RWPE1 (cell line): ENCODE measurements around the gene ITGB4.

Experiments
- CTCF ChIA-PET: fragments of 350-600 bp; sonication (Branson Sonifier 250); formaldehyde crosslinking; extraction: SDS; loops from one replicate; lab custom pipeline; 2021; lab: Yijun Ruan, JAX
- POLR2A ChIA-PET: fragments of 400-600 bp; formaldehyde crosslinking; extraction: SDS; loops from one replicate; lab custom pipeline; 2020; ENCODE audit warnings: antibody characterized with exemption; ENCODE audit not compliant: low non-redundant PET; lab: Yijun Ruan, JAX
- DNase-seq: peaks from one replicate; pipeline ENCODE4 v3.0.0; 2012; ENCODE audit warnings: low spot score
- H3K27ac ChIP-seq: fragments of 450-650 bp; 2 replicates; pipeline ENCODE4 v1.5.1; 2017
- TF ChIP-seq, protein P1 (sequence below): fragments of 450-650 bp; conservative IDR thresholded peaks from 2 replicates; pipeline ENCODE4 v1.5.1; 2017; ENCODE audit warnings: low read depth, mild to moderate bottlenecking

ITGB4 gene

DNA sequence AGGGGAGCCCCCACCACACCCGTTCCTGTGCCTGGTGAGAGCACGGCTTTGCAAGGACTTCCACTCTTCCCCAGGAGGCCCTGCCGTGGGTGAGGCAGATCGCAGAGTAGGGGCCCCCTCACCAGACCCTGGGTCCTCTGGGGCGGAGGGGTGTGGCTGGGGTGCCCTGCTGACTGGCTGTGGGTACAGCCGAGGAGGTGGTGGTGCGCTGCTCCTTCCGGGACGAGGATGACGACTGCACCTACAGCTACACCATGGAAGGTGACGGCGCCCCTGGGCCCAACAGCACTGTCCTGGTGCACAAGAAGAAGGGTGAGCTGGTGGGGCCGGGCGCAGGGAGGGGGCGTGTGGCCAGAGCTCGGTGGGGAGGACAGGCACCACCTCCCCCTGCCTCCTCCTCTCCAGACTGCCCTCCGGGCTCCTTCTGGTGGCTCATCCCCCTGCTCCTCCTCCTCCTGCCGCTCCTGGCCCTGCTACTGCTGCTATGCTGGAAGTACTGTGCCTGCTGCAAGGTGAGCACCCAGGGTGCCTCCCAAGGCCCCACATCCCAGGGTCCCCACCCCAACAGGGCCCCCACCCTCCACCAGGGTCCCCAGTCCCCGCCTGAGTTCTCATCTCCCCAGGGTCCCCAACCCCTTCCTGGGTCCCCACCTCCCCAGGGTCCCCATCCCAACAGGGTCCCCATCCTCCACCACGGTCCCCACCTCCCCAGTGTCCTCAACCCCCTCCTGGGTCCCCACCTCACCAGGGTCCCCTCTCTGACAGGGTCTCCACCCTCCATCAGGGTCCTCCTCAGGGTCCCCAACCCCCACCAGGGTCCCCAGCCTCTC lies 16.1 kb downstream of the ITGB4 start:
- ChIA-PET POLR2A (interaction anchor here (0.5 kb wide), 1 partner anchor 60 kb away, joined by 10 read pairs; no protein-coding TSS in a partner anchor), CTCF (interaction anchor here (0.5 kb wide), 1 partner anchor 11 kb away, joined by 3 read pairs; no protein-coding TSS in a partner anchor)

DNA sequence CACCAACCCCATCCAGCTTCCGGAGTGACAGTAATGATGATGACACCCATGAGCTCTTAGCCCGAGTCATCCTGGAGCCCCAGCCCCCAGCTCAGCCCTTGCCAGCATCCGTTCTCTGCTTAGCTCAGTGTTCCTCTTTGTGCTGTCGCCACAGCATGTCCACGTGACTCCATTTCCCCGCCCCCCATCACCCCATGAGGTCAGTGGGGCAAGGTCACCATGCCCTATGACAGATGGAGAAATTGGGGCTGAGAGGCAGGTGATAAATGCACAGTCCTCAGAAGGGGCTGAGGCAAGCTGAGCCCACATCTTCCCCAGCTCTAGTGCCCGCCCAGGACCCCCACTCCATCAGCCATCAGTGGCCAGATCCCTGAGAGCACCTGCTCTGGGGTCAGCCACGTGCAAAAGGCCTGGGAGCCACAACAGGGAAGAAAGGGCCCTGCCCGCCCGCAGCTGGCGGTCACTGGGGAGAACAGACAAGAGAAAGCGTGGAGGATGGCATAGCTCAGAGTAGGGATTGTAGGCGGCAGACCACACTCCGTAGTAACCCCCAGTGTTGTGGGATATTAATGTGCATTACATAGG lies 17.1 kb downstream of the ITGB4 start:
- peak overlapping the region; percentile 98 for H3K27ac ChIP-seq
- no peak for DNase-seq
- TF ChIP-seq, protein P1, sequence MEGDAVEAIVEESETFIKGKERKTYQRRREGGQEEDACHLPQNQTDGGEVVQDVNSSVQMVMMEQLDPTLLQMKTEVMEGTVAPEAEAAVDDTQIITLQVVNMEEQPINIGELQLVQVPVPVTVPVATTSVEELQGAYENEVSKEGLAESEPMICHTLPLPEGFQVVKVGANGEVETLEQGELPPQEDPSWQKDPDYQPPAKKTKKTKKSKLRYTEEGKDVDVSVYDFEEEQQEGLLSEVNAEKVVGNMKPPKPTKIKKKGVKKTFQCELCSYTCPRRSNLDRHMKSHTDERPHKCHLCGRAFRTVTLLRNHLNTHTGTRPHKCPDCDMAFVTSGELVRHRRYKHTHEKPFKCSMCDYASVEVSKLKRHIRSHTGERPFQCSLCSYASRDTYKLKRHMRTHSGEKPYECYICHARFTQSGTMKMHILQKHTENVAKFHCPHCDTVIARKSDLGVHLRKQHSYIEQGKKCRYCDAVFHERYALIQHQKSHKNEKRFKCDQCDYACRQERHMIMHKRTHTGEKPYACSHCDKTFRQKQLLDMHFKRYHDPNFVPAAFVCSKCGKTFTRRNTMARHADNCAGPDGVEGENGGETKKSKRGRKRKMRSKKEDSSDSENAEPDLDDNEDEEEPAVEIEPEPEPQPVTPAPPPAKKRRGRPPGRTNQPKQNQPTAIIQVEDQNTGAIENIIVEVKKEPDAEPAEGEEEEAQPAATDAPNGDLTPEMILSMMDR, result no peak
- CTCF ChIA-PET, result no interaction called here
- POLR2A ChIA-PET, result interaction anchor here (0.5 kb wide), 1 partner anchor 23 kb away, joined by 4 read pairs; no protein-coding TSS in a partner anchor

More for the DNA sequence above, 16.1 kb downstream of the ITGB4 start:
- TF ChIP-seq, protein P1, result no peak
- no peak for DNase-seq
- H3K27ac ChIP-seq, result peak overlapping the region; percentile 98

DNA sequence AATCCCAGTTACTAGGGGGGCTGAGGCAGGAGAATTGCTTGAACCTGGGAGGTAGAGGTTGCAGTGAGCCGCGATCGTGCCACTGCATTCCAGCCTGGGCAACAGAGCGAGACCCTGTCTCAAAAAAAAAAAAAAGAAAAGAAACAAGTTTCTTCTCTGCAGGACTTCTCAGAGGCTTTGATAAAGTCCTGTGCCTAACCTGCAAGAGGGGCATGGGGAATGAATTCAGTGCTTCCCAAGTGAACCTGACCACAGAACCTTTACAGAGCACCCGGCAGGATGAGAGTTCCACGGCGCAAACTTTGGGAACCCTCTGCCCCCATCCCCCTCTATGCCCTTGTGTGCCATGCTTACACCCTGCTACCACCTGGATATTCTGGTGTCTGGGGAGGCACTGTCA lies 17.9 kb downstream of the ITGB4 start:
- CTCF ChIA-PET, result no interaction called here
- no peak for DNase-seq
- H3K27ac ChIP-seq, result peak overlapping the region; percentile 98
- POLR2A ChIA-PET, result no interaction called here
- TF ChIP-seq, protein P1, result no peak

DNA sequence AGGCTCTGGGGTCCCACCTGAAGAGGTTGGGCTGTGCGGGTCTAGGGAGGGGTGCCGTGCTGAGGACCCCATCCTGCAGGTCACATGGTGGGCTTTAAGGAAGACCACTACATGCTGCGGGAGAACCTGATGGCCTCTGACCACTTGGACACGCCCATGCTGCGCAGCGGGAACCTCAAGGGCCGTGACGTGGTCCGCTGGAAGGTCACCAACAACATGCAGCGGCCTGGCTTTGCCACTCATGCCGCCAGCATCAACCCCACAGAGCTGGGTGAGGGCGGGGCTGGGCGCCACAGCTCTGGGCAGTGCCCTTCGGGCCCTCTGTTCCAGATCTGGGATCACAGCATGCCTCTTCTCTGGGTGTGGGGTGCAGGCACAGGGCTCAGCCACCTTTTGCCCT lies 18.5 kb downstream of the ITGB4 start:
- POLR2A ChIA-PET, result no interaction called here
- TF ChIP-seq, protein P1, result no peak
- DNase-seq, result no peak
- H3K27ac ChIP-seq, result peak overlapping the region; percentile 98
- CTCF ChIA-PET, result no interaction called here

DNA sequence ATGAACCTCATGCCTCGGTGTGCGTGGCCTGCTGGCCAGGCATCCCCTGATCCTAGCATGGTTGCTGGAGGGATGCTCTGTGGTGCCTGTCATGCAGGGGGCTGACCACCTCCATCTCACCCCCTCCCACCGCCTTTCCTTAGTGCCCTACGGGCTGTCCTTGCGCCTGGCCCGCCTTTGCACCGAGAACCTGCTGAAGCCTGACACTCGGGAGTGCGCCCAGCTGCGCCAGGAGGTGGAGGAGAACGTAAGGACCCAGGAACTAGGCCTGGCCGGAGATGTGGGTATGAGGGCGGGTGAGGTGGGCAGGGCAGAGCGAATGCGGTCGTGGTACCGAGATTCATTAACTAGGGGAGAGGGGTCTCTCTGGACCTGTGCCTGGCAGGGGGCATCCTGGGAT lies 19.0 kb downstream of the ITGB4 start:
- peak overlapping the region; percentile 98 for H3K27ac ChIP-seq
- TF ChIP-seq, protein P1, result no peak
- no peak for DNase-seq
- ChIA-PET POLR2A (no interaction called here), CTCF (no interaction called here)

DNA sequence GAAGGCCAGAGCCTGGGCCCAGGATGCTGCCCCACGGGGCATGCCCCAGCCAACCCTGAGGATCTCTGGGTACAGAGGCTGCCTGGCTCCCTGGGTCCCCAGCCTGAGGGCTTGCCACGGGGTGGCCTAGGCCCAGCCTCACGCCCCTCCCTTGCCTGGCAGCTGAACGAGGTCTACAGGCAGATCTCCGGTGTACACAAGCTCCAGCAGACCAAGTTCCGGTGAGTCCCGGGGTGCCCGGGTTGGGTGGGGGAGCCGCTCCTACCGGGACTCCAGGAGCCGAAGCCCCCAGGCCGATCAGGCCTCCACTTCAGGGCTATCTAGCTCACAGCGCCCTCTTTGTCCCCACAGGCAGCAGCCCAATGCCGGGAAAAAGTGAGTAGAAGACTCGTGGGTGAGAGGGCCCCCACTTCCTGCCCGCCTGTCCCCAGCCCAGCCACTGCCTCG lies 19.4 kb downstream of the ITGB4 start:
- CTCF ChIA-PET, result interaction anchor here (1.5 kb wide), 1 partner anchor 9 kb away, joined by 6 read pairs; no protein-coding TSS in a partner anchor
- H3K27ac ChIP-seq, result peak overlapping the region; percentile 98
- TF ChIP-seq, protein P1, result no peak
- DNase-seq, result no peak
- POLR2A ChIA-PET, result no interaction called here
